Fibroblast of skin of right biceps (primary cell): ENCODE data around the gene IL1RAP.
"Not testable (repeated sequence)": the region's sequence is repeated elsewhere in the genome, so short reads cannot be mapped to it uniquely, and the experiment has no call there.

Experiments
- DNase-seq: peaks from one replicate; pipeline ENCODE4 v3.0.0-alpha.2; 2013

The IL1RAP gene

DNA sequence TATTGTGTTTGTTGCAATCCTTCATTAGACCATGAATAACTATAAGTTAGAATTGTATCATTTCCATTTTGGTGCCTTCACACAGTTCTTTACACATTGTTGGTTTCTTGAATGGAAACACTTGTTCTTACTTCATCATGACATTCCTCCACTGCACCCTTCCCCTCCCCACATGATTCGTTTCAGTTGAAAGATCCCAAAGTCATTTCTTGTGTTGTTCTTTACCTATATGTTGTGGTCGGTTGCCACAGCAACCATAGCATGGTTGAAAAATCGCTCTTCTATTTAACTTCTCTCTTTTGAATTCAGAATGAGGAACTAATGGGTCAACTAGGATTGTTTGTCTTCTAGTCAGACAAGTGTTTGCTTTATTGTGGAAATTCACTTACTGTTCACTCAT is 103.3 kb downstream of the IL1RAP start:
- DNase-seq = no peak

DNA sequence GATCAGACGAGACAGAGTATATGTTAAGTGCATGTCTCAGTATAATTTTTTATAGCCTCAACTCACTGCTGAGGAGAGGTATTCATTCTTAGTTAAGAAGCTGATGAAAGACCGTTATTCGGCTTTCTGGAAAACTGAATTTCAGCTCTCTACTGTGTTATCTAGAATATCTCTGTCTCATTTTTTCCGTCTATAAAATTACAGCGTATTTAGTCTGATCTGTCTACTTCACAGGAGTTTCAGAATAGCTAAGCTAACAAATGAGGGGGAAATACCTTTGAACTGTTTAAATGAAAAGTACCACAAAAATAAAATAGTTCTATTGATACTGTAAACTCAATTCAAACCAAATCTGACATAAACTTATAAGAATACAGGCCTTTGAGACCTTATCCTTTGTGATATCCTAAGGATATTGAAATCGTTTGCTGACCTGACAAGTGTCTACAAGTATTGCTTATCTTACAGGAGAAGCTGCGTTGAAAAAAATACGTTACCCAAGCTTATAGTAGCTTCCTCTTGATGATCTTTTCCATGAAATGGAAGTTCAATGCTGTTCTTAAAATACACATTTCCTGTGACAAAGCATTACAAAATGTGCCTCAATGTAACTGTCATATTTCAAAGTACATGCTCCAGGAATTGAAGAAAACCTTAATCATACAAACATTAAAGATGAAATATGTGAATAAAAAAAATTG is 104.6 kb downstream of the IL1RAP start:
- DNase-seq = no peak

- DNase-seq = no peak
Observed at GRCh38 chr3:190619353-190619752, 105.5 kb downstream of the IL1RAP start.

- no peak for DNase-seq
Observed at GRCh38 chr3:190619761-190620160, 105.9 kb downstream of the IL1RAP start.

- DNase-seq = no peak
Observed at GRCh38 chr3:190620886-190621608, 107.2 kb downstream of the IL1RAP start.

DNA sequence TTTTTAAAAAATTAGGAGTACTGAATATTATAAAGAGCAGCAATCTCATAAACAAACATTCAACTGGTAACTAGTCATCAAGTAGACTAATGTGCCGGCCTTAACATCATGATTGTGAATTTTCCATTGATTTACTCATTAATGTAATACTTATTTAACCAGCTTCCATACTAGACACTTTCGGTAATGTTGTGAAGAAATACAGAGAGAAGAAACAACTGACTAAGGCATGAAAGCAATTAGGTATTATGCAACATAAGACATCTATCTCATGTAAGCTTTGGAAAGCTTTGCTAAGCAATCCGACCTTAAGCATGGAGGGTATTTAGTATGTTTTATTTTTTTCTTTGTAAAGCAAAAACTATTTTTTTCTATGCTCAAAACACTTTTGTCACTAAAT is 108.0 kb downstream of the IL1RAP start:
- DNase-seq = no peak

- no peak for DNase-seq
Observed at GRCh38 chr3:190624282-190624681, 110.4 kb downstream of the IL1RAP start.

DNA sequence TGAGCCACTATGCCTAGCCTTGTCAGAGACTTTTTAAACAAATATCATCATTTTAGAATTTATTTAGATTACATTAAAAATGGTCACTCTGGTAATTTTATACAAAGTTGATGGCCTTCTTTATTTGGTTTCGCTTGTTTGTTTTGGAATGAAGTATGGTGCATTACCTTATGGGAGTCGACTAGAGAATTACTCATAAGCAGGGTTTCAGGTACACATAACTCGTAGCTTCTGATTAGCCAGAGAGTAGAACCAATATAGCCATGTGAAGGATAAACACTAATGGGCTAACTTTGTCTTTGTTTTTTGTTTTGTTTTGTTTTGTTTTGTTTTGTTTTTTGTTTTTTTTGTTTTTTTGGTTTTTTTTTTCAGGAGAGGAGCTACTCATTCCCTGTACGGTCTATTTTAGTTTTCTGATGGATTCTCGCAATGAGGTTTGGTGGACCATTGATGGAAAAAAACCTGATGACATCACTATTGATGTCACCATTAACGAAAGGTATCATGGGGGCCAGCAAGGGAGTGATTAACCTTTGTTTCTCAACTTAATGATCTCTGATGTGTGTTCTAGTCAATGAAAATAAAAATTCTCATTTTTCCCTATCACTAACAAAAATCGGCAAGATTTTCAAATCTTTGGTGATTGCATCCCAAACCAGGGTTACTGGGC is 113.2 kb downstream of the IL1RAP start:
- DNase-seq = no peak

DNA sequence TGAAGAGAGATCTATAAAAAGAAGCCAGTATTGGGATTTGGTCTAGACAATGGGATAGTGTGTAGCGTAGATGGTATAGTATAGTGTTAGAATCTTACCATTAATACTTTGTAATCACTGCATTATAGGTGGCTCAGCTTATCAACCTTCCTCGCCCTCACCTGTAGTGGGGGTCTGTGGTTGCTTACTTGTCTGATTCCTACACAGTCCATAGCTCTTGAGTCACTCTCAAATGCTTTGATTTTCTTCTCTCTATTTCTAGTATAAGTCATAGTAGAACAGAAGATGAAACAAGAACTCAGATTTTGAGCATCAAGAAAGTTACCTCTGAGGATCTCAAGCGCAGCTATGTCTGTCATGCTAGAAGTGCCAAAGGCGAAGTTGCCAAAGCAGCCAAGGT is 115.2 kb downstream of the IL1RAP start:
- DNase-seq = no peak

- DNase-seq = no peak
Observed at GRCh38 chr3:190631295-190631694, 117.4 kb downstream of the IL1RAP start.

- no peak for DNase-seq
Observed at GRCh38 chr3:190641564-190641963, 127.7 kb downstream of the IL1RAP start.

DNA sequence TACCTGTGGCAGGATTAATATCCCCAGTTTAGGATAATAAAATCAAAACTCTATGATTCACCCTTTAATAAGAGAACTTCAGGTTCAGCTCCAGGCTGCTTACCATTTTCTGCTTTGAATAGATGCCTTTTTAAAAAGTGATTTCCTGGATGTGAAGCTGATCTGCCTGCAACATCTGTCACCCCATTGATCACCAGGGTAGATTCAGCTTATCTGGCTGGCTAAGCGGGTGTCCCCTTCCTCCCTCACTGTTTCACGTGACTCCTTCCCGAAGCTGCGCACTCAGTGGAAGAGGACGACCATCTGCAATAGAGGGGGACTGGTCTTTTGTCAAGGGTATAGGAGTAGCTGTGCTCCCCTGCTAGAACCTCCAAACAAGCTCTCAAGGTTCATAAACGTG is 128.1 kb downstream of the IL1RAP start:
- no peak for DNase-seq

DNA sequence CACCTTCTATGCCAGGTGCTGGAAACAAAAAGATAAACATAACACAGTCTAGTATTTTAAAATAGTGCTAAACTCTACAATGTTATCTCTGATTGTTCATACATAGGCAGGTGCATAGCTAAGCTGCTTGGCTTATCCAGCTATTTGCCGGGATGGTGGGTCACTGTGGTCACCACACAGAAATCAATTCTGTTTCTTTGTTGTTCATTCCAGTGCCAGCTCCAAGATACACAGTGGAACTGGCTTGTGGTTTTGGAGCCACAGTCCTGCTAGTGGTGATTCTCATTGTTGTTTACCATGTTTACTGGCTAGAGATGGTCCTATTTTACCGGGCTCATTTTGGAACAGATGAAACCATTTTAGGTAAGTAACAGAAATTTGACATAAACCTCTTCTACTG is 130.2 kb downstream of the IL1RAP start:
- DNase-seq = no peak

DNA sequence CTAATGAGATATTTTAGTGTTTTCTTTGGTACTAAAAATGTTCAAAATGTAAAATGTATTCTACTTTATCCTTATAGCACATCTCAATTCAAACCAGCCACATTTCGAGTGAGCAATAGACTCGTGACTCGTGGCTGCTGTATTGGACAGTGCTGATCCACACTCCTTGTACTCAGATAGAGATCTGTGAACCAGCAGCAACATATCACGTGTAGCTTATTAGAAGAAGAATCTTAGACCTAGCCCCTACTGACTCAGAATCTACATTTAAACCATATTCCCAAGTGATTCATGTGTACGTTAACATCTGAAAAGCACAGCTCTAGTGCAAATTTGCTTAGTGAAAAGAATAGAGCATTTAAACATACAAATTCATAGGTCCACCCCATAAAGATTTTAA is 130.9 kb downstream of the IL1RAP start:
- DNase-seq = peak; percentile 75

DNA sequence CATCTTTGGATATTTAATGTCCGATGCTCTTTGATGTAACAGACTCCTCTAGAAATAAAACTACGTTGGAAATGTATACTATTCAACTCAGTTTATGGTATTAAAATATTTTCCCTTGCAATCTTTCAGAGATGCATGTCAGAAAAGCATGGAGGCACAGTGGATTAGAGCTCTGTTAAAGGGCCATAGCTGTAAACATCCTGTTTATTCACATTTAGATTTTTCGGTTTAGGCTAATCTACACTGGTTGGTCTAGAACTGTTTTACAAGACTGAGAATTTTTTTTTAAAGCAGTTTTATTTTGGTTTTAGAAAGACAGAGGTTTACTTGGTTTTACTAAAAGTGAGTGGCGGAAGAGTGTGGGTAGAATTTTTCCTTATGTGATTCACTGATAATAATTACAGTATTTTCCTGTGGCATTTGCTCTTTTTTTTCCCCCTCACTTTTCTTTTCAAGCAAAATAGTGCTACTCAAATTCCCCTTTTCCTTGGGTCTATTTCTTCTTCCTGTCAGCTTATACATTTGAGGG is 132.1 kb downstream of the IL1RAP start:
- DNase-seq = no peak

- DNase-seq = no peak
Observed at GRCh38 chr3:190646996-190647395, 133.1 kb downstream of the IL1RAP start.

GRCh38 chr3:190655933-190656332 is 142.0 kb downstream of the IL1RAP start:
- no peak for DNase-seq

DNA sequence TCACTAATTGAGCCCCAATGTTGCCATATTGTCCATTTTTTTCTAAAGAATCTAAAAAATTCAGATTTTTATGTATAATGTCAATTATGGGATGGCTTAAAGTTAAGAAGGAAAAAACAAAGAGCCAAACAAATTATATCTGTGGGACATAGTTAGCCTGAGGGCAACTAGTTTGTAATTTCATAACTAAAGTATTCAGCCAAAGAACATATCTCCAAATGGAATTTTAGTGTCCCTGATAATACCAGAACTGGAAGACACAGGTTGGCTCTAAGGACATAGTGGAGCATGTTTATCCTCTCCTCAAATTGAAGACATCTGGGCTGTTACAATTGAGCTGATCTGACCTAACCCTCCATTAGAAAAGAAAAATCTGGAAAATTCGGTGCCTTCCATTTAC is 144.2 kb downstream of the IL1RAP start:
- no peak for DNase-seq

- DNase-seq = no peak
Observed at GRCh38 chr3:190666821-190667220, 152.9 kb downstream of the IL1RAP start.

GRCh38 chr3:190671658-190672057 is 157.8 kb downstream of the IL1RAP start:
- peak; percentile 64 for DNase-seq

- peak; percentile 48 for DNase-seq
Observed at GRCh38 chr3:190673148-190673547, 159.3 kb downstream of the IL1RAP start.

- DNase-seq = peak; percentile 73
Observed at GRCh38 chr3:190676481-190676880, 162.6 kb downstream of the IL1RAP start.

- peak; percentile 28 for DNase-seq
Observed at GRCh38 chr3:190677001-190677400, 163.1 kb downstream of the IL1RAP start.

DNA sequence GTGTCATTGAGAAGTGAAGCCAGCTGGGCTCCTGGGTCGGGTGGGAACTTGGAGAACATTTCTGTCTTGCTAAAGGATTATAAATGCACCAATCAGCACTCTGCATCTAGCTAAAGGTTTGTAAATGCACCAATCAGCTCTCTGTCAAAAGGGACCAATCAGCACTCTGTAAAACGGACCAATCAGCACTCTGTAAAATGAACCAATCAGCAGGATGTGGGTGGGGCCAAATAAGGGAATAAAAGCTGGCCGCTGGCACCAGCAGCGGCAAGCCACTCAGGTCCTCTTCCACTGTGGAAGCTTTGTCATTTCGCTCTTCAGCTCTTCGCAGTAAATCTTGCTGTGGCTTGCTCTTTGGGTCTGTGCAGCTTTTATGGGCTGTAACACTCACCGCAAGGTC is 164.0 kb downstream of the IL1RAP start:
- not testable (repeated sequence) for DNase-seq
